Measurements from ENCODE around the gene YIPF5.

YIPF5 gene

GRCh38 chr5:144170276-144171024 lies at the start of gene YIPF5, which contains the start of gene KCTD16:
Gene YIPF5, minus strand, starts transcription at chr5:144170659. Its CDS starts 704 bp downstream, at chr5:144169955.
Gene KCTD16, plus strand, starts transcription at chr5:144170873.
- DNase-seq = peak; percentile 98

- DNase-seq = no peak
Measured at GRCh38 chr5:144219869-144220268, 49.4 kb upstream of the YIPF5 start.

- DNase-seq = no peak
Measured at GRCh38 chr5:144210655-144211054, 40.2 kb upstream of the YIPF5 start.

- DNase-seq = no peak
Measured at GRCh38 chr5:144209361-144209760, 38.9 kb upstream of the YIPF5 start.

GRCh38 chr5:144207875-144208444 lies 37.5 kb upstream of the YIPF5 start:
- no peak for DNase-seq

- DNase-seq = no peak
Measured at GRCh38 chr5:144206141-144206540, 35.7 kb upstream of the YIPF5 start.

- DNase-seq = no peak
Measured at GRCh38 chr5:144205141-144205551, 34.7 kb upstream of the YIPF5 start.

GRCh38 chr5:144203750-144204596 lies 33.5 kb upstream of the YIPF5 start:
- DNase-seq = peak; percentile 62

- DNase-seq = no peak
Measured at GRCh38 chr5:144202726-144203125, 32.3 kb upstream of the YIPF5 start.

- DNase-seq = peak; percentile 60
Measured at GRCh38 chr5:144202072-144202471, 31.6 kb upstream of the YIPF5 start.

GRCh38 chr5:144201588-144201987 lies 31.1 kb upstream of the YIPF5 start:
- no peak for DNase-seq

GRCh38 chr5:144198386-144198785 lies 27.9 kb upstream of the YIPF5 start:
- no peak for DNase-seq

- no peak for DNase-seq
Measured at GRCh38 chr5:144196612-144197011, 26.2 kb upstream of the YIPF5 start.

- no peak for DNase-seq
Measured at GRCh38 chr5:144195448-144195847, 25.0 kb upstream of the YIPF5 start.

GRCh38 chr5:144194144-144194543 lies 23.7 kb upstream of the YIPF5 start:
- no peak for DNase-seq

GRCh38 chr5:144192661-144193060 lies 22.2 kb upstream of the YIPF5 start:
- DNase-seq = no peak

GRCh38 chr5:144191998-144192397 lies 21.5 kb upstream of the YIPF5 start:
- DNase-seq = peak; percentile 75

GRCh38 chr5:144191531-144191930 lies 21.1 kb upstream of the YIPF5 start:
- DNase-seq = no peak

- no peak for DNase-seq
Measured at GRCh38 chr5:144189800-144190429, 19.5 kb upstream of the YIPF5 start.

GRCh38 chr5:144187699-144188294 lies 17.3 kb upstream of the YIPF5 start:
- DNase-seq = peak; percentile 82

GRCh38 chr5:144183254-144183889 lies 12.9 kb upstream of the YIPF5 start:
- peak; percentile 39 for DNase-seq

- DNase-seq = no peak
Measured at GRCh38 chr5:144179226-144179625, 8.8 kb upstream of the YIPF5 start.
